ENCODE measurements around the gene PLCB3. TPM values are rescaled to one million over a fixed set of nuclear protein-coding genes. Genes with fewer than 3 reads are reported as not detected.

PLCB3 gene
- total and polyA plus RNA-seq, 4 donors: 16.9 to 32.3 (median 28.3) TPM

DNA sequence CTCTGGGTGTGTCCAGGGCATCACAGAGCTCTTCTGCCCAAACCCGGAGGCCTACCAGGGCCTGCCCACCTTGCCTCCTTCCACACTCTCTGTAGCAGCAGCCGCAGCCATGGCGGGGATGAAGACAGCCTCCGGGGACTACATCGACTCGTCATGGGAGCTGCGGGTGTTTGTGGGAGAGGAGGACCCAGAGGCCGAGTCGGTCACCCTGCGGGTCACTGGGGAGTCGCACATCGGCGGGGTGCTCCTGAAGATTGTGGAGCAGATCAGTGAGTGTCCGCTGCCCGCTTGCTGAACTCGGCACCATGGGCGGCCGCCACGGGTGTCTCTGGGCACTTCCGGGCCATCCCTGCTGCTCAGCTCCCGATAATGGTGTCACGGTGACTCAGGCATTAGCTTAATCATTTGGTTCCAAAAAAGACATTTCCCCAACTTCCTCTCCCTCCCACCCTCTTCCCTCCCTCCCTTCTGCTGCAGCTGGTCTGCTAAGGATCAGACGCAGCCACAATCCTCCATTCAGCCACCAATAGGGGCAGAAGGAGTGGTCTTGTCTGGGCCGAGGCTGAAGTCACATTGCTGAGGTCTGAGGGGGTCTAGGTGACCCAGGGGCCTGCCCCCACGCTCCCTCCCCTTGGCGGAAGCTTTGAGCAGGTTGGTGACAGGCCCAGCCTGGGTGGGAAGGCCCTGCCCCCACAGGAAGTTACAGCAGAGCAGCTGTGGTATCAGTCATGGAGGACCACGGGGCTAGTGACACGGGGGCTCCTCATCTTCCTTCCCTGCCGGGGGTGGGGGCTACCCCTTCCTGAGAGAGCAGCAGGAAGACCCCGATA is 43.9 kb upstream of the PLCB3 start:
- ATAC-seq (ENCODE audit: low FRiP score) (peak; percentile 40), DNase-seq (peak; percentile 86 to 87)
- Histone ChIP-seq H3K4me3 (ENCODE audit: low read length in 2 of 2) (no peak overlapping the region), H3K4me1 (ENCODE audit: control insufficient read depth in 1 of 2, insufficient read depth in 2 of 2, low read length in 2 of 2) (no peaks in the 10 kb centered on the region), H3K9me3 (ENCODE audit: control insufficient read depth, low read length) (no peaks in the 10 kb centered on the region), H3K27ac (ENCODE audit: low read depth in 1 of 2, low read length in 2 of 2) (no peak overlapping the region), H3K36me3 (ENCODE audit: control insufficient read depth in 1 of 2, insufficient read depth in 2 of 2, low read length in 1 of 2) (peaks cover 0 to 7% of the 10 kb centered on the region in 2 donors), H3K27me3 (ENCODE audit: control insufficient read depth in 1 of 2, insufficient read depth in 2 of 2, low read length in 1 of 2) (no peaks in the 10 kb centered on the region)
- WGBS, 2 donors: 63 to 65% methylated on average over 26 to 30 of the region's 30 CpGs
- intact Hi-C loops (cut with DNase I): no loop called here

DNA sequence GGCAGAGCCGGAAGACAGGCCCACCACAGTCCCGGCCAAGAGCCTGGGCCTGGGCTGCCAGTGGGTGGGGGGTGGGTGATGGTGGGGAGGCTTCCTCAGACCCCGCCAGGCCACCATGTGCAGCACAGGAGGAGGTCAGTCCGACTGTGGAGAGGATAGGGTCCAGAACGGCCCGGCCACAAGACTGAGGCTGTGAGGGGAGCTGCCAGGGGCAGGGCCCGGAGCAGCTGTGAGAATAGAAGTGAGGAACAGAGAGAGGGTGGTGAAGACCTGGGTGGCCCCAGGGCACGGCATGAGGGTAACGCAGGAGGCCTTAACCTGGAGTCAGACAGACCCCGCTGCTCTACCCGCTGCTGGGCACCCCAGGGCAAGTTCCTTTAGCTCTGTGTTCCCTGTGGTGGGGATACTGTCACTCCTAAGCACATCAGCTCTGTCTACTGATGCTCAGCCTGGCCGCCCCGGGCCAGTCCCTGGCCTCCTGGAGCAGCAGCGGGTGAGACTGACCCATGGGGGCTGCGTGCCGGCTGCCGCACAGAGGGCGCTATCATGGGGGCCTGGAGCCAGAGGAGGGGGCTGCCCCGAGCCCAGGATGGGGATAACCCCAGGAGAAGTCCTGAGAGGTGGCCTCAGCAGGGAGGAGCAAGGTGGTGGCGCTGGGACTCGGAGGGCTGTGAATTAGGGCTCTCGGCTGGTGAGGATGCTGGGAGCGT is 43.1 kb upstream of the PLCB3 start:
- no peak for ATAC-seq (ENCODE audit: low FRiP score)
- Histone ChIP-seq H3K27ac (ENCODE audit: low read depth in 1 of 2, low read length in 2 of 2) (no peak overlapping the region), H3K9me3 (ENCODE audit: control insufficient read depth, low read length) (no peaks in the 10 kb centered on the region), H3K27me3 (ENCODE audit: control insufficient read depth in 1 of 2, insufficient read depth in 2 of 2, low read length in 1 of 2) (no peaks in the 10 kb centered on the region), H3K4me3 (ENCODE audit: low read length in 2 of 2) (no peak overlapping the region), H3K36me3 (ENCODE audit: control insufficient read depth in 1 of 2, insufficient read depth in 2 of 2, low read length in 1 of 2) (peaks cover 0 to 2% of the 10 kb centered on the region in 2 donors), H3K4me1 (ENCODE audit: control insufficient read depth in 1 of 2, insufficient read depth in 2 of 2, low read length in 2 of 2) (no peaks in the 10 kb centered on the region)
- intact Hi-C loops (cut with DNase I): no loop called here
- DNase-seq: no peak
- WGBS, 2 donors: 85 to 86% methylated on average over 21 to 23 of the region's 23 CpGs

DNA sequence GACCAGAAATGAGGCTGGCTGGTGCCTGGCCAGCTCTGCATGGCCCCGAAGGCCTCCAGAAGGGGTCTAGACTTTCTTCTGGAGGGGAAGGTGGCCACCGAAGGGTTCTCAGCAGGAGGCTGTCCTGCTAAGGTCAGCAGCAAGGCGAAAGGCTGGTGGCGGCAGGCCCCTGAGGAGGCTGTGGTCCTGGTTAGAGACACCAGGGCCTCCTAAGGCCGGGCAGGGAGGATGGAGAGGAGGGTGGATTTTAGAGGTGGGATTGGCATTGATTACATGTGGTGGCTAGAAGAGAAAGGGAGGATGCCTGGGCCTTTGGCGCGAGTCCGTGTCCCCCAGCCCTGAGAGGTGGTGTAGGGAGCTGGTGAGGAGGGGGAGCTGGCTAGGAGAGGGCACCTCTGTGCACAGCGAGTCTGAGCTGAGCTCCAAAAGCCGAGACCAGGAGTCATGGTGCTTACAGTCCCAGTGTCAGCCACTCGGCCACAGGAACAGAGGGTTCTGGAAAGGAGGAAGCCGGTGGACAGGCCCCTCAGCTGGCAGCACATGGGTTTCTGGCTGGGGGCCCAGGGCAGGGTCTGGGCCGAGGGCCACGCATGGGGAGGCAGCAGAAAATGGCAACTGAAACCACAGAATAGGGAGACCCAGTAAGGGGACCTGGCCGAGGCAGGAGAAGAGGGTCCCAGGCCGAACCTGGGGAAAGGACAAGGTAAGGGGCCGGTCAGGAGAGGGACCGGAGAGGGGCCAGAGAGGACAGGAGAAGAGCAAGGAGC is 42.4 kb upstream of the PLCB3 start:
- 69 to 73% methylated on average over 18 of the region's 18 CpGs for WGBS, 2 donors
- Histone ChIP-seq H3K36me3 (ENCODE audit: control insufficient read depth in 1 of 2, insufficient read depth in 2 of 2, low read length in 1 of 2) (no peaks in the 10 kb centered on the region), H3K27ac (ENCODE audit: low read depth in 1 of 2, low read length in 2 of 2) (no peak overlapping the region), H3K4me1 (ENCODE audit: control insufficient read depth in 1 of 2, insufficient read depth in 2 of 2, low read length in 2 of 2) (no peaks in the 10 kb centered on the region), H3K27me3 (ENCODE audit: control insufficient read depth in 1 of 2, insufficient read depth in 2 of 2, low read length in 1 of 2) (no peaks in the 10 kb centered on the region), H3K9me3 (ENCODE audit: control insufficient read depth, low read length) (no peaks in the 10 kb centered on the region), H3K4me3 (ENCODE audit: low read length in 2 of 2) (no peak overlapping the region)
- ATAC-seq (ENCODE audit: low FRiP score): no peak
- intact Hi-C loops (cut with DNase I): no loop called here
- DNase-seq: no peak

DNA sequence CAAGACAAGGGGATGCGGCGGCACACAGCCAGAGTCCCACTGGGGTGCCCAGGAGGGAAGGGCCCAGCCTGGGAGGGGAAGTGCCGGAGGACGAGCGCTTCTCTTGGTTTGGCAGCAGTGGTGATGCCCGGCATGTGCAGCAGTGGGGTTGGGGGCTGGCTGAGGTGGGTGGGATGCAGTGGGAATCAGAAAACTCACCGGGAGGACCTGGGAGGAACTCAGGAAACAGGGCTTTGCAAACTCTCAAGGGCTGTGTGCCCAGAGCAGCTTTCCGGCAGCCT is 41.8 kb upstream of the PLCB3 start:
- intact Hi-C loops (cut with DNase I): no loop called here
- WGBS, 2 donors: 85 to 89% methylated on average over 8 of the region's 8 CpGs
- Histone ChIP-seq H3K4me1 (ENCODE audit: control insufficient read depth in 1 of 2, insufficient read depth in 2 of 2, low read length in 2 of 2) (no peaks in the 10 kb centered on the region), H3K27ac (ENCODE audit: low read depth in 1 of 2, low read length in 2 of 2) (no peak overlapping the region), H3K4me3 (ENCODE audit: low read length in 2 of 2) (no peak overlapping the region), H3K36me3 (ENCODE audit: control insufficient read depth in 1 of 2, insufficient read depth in 2 of 2, low read length in 1 of 2) (no peaks in the 10 kb centered on the region), H3K27me3 (ENCODE audit: control insufficient read depth in 1 of 2, insufficient read depth in 2 of 2, low read length in 1 of 2) (no peaks in the 10 kb centered on the region), H3K9me3 (ENCODE audit: control insufficient read depth, low read length) (no peaks in the 10 kb centered on the region)
- no peak for ATAC-seq (ENCODE audit: low FRiP score)
- no peak for DNase-seq

DNA sequence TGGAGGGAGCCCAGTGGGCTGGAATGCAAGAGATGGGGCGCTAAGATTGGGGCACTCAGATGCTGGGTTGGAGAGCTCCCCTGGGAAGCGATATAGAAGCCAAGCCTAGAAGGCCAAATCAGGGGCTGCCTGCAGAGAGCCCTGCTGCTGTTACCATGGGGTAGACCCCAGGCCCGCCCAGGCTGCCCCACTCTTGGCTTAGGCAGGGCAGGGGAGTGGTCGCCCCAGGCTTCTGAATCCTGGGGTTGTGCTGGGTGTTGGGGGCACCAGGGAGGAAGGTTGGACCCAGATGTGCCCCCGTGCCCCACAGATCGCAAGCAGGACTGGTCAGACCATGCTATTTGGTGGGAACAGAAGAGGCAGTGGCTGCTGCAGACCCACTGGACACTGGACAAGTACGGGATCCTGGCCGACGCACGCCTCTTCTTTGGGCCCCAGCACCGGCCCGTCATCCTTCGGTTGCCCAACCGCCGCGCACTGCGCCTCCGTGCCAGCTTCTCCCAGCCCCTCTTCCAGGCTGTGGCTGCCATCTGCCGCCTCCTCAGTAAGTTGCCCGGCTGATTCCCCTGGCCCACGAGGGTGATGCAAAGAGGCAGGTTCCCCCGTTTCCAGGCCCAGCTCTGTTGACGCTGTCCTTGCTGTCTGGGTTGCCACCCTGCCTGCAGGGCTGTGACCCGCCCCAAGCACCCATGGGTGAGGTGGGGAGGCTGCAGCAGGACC is 40.9 kb upstream of the PLCB3 start:
- H3K27me3 ChIP-seq (ENCODE audit: control insufficient read depth in 1 of 2, insufficient read depth in 2 of 2, low read length in 1 of 2): no peaks in the 10 kb centered on the region
- no peaks in the 10 kb centered on the region for H3K36me3 ChIP-seq (ENCODE audit: control insufficient read depth in 1 of 2, insufficient read depth in 2 of 2, low read length in 1 of 2)
- H3K27ac ChIP-seq (ENCODE audit: low read depth in 1 of 2, low read length in 2 of 2): no peak overlapping the region
- ATAC-seq (ENCODE audit: low FRiP score) (no peak), DNase-seq (no peak)
- no peaks in the 10 kb centered on the region for H3K9me3 ChIP-seq (ENCODE audit: control insufficient read depth, low read length)
- WGBS, 2 donors: 94% methylated on average over 24 of the region's 24 CpGs
- H3K4me3 ChIP-seq (ENCODE audit: low read length in 2 of 2): no peak overlapping the region
- intact Hi-C loops (cut with DNase I): no loop called here
- no peaks in the 10 kb centered on the region for H3K4me1 ChIP-seq (ENCODE audit: control insufficient read depth in 1 of 2, insufficient read depth in 2 of 2, low read length in 2 of 2)

DNA sequence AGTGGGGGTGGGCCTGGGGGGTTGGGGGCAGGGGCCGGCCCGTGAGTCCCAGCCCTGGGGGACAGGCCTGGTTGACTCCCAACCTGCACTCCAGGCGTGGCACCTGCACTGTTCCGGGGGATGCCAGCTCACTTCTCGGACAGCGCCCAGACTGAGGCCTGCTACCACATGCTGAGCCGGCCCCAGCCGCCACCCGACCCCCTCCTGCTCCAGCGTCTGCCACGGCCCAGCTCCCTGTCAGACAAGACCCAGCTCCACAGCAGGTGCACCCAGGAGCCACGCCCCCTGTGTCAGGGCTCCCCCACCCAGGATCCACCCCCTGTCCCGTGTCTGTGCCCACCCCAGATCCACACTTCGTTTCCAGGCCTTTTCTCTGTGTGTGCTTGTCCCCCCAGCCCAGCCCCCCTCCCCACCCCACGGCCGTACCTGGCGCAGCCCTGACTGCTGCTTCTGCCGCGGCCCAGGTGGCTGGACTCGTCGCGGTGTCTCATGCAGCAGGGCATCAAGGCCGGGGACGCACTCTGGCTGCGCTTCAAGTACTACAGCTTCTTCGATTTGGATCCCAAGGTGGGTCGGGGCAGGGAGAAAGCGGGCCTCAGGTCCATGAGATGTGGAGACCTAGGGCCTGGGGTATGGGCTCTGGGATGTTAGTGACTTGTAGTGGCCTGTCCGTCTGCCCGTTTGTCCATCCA is 40.0 kb upstream of the PLCB3 start:
- Histone ChIP-seq H3K9me3 (ENCODE audit: control insufficient read depth, low read length) (no peaks in the 10 kb centered on the region), H3K4me3 (ENCODE audit: low read length in 2 of 2) (no peak overlapping the region), H3K27ac (ENCODE audit: low read depth in 1 of 2, low read length in 2 of 2) (no peak overlapping the region), H3K27me3 (ENCODE audit: control insufficient read depth in 1 of 2, insufficient read depth in 2 of 2, low read length in 1 of 2) (no peaks in the 10 kb centered on the region), H3K36me3 (ENCODE audit: control insufficient read depth in 1 of 2, insufficient read depth in 2 of 2, low read length in 1 of 2) (no peaks in the 10 kb centered on the region), H3K4me1 (ENCODE audit: control insufficient read depth in 1 of 2, insufficient read depth in 2 of 2, low read length in 2 of 2) (no peaks in the 10 kb centered on the region)
- intact Hi-C loops (cut with DNase I): no loop called here
- WGBS, 2 donors: 90 to 92% methylated on average over 30 of the region's 30 CpGs
- no peak for DNase-seq
- no peak for ATAC-seq (ENCODE audit: low FRiP score)

DNA sequence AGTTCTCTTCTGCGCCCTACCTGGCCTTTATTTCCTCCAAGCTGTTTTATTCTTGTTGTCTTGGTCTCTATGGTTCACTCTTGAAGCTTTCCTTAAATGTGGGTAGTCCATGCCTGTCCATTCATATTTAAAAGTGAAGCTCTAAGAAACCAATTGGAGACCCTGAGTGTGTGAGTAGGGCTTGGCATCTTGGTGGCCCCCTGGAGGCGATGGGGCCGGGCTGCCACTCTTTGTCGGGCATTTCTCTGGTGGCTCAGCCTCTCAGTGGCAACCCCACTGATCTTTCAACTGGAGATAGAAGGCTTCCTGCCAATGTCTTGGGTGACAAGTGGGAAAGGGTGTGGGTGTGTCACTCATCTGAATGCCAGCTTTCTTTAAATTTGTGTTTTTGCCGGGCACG is 34.5 kb upstream of the PLCB3 start:
- no peak for ATAC-seq (ENCODE audit: low FRiP score)

More for the DNA sequence above, 34.5 kb upstream of the PLCB3 start:
- no peak for DNase-seq
- no peak overlapping the region for H3K4me3 ChIP-seq (ENCODE audit: low read length in 2 of 2)
- H3K36me3 ChIP-seq (ENCODE audit: control insufficient read depth in 1 of 2, insufficient read depth in 2 of 2, low read length in 1 of 2): no peaks in the 10 kb centered on the region
- H3K9me3 ChIP-seq (ENCODE audit: control insufficient read depth, low read length): no peaks in the 10 kb centered on the region
- WGBS, 2 donors: 86% methylated on average over 6 of the region's 6 CpGs
- H3K27ac ChIP-seq (ENCODE audit: low read depth in 1 of 2, low read length in 2 of 2): no peak overlapping the region
- intact Hi-C loops (cut with DNase I): no loop called here
- H3K27me3 ChIP-seq (ENCODE audit: control insufficient read depth in 1 of 2, insufficient read depth in 2 of 2, low read length in 1 of 2): no peaks in the 10 kb centered on the region
- no peaks in the 10 kb centered on the region for H3K4me1 ChIP-seq (ENCODE audit: control insufficient read depth in 1 of 2, insufficient read depth in 2 of 2, low read length in 2 of 2)
